Measurements from ENCODE around the gene MT3.

Gene MT3

GRCh38 chr16:56554441-56554840 lies 34.9 kb upstream of the MT3 start:
- no peaks in the 10 kb centered on the region for H3K36me3 ChIP-seq (ENCODE audit: insufficient read depth)
- H2AFZ ChIP-seq (ENCODE audit: low read depth), result no peak overlapping the region
- no peaks in the 10 kb centered on the region for H4K20me1 ChIP-seq (ENCODE audit: insufficient read depth)
- H3K27me3 ChIP-seq (ENCODE audit: insufficient read depth, low read depth), result no peaks in the 10 kb centered on the region
- no peak for TF ChIP-seq CTCF (conservative IDR thresholded peaks at IDR 0.05; ENCODE audit: low read depth, low read length)
- H3K4me2 ChIP-seq, result no peak overlapping the region
- H3K4me1 ChIP-seq (ENCODE audit: low read depth, poor library complexity, severe bottlenecking), result peaks cover 4% of the 10 kb centered on the region
- H3K79me2 ChIP-seq (ENCODE audit: insufficient read depth, low read depth), result no peaks in the 10 kb centered on the region
- H3K9ac ChIP-seq, result no peak overlapping the region
- H3K4me3 ChIP-seq (IDR thresholded peaks at IDR 0.05; ENCODE audit: insufficient read depth, low read depth, low read length), result no peak overlapping the region
- H3K27ac ChIP-seq, result no peak overlapping the region

GRCh38 chr16:56558024-56558747 lies 31.1 kb upstream of the MT3 start:
- no peaks in the 10 kb centered on the region for H3K79me2 ChIP-seq (ENCODE audit: insufficient read depth, low read depth)
- H3K4me3 ChIP-seq (IDR thresholded peaks at IDR 0.05; ENCODE audit: insufficient read depth, low read depth, low read length), result no peak overlapping the region
- no peak overlapping the region for H3K9ac ChIP-seq
- no peak overlapping the region for H3K27ac ChIP-seq
- H3K4me1 ChIP-seq (ENCODE audit: low read depth, poor library complexity, severe bottlenecking), result no peaks in the 10 kb centered on the region
- no peak overlapping the region for H3K4me2 ChIP-seq
- H4K20me1 ChIP-seq (ENCODE audit: insufficient read depth), result no peaks in the 10 kb centered on the region
- no peak overlapping the region; the same call in 1 of the 2 replicates for H2AFZ ChIP-seq (ENCODE audit: low read depth)
- H3K27me3 ChIP-seq (ENCODE audit: insufficient read depth, low read depth), result no peaks in the 10 kb centered on the region
- H3K36me3 ChIP-seq (ENCODE audit: insufficient read depth), result no peaks in the 10 kb centered on the region
- no peak for TF ChIP-seq CTCF (conservative IDR thresholded peaks at IDR 0.05; ENCODE audit: low read depth, low read length)

- Histone ChIP-seq H4K20me1 (ENCODE audit: insufficient read depth) (no peaks in the 10 kb centered on the region), H3K9ac (no peak overlapping the region), H2AFZ (ENCODE audit: low read depth) (no peak overlapping the region), H3K27ac (no peak overlapping the region), H3K36me3 (ENCODE audit: insufficient read depth) (no peaks in the 10 kb centered on the region), H3K79me2 (ENCODE audit: insufficient read depth, low read depth) (no peaks in the 10 kb centered on the region), H3K4me3 (IDR thresholded peaks at IDR 0.05; ENCODE audit: insufficient read depth, low read depth, low read length) (no peak overlapping the region), H3K4me2 (no peak overlapping the region), H3K27me3 (ENCODE audit: insufficient read depth, low read depth) (no peaks in the 10 kb centered on the region), H3K4me1 (ENCODE audit: low read depth, poor library complexity, severe bottlenecking) (no peaks in the 10 kb centered on the region)
- no peak for TF ChIP-seq CTCF (conservative IDR thresholded peaks at IDR 0.05; ENCODE audit: low read depth, low read length)
Observed at GRCh38 chr16:56559109-56559508, 30.2 kb upstream of the MT3 start.

- Histone ChIP-seq H3K9ac (no peak overlapping the region), H3K27me3 (ENCODE audit: insufficient read depth, low read depth) (no peaks in the 10 kb centered on the region), H3K79me2 (ENCODE audit: insufficient read depth, low read depth) (no peaks in the 10 kb centered on the region), H3K4me2 (no peak overlapping the region), H3K4me1 (ENCODE audit: low read depth, poor library complexity, severe bottlenecking) (no peaks in the 10 kb centered on the region), H3K27ac (no peak overlapping the region), H3K4me3 (IDR thresholded peaks at IDR 0.05; ENCODE audit: insufficient read depth, low read depth, low read length) (no peak overlapping the region), H4K20me1 (ENCODE audit: insufficient read depth) (no peaks in the 10 kb centered on the region), H2AFZ (ENCODE audit: low read depth) (no peak overlapping the region), H3K36me3 (ENCODE audit: insufficient read depth) (no peaks in the 10 kb centered on the region)
- TF ChIP-seq CTCF (conservative IDR thresholded peaks at IDR 0.05; ENCODE audit: low read depth, low read length), result no peak
Observed at GRCh38 chr16:56560447-56560846, 28.9 kb upstream of the MT3 start.

All from KMS-11 (cell line).